Measurements from ENCODE around the gene CDK13.

Gene CDK13

GRCh38 chr7:40008223-40008815, 58.3 kb downstream of the CDK13 start:
- in situ Hi-C loops (cut with MboI; ENCODE audit: low sequenced_read_pairs): no loop called here

GRCh38 chr7:40009301-40009700, 59.2 kb downstream of the CDK13 start:
- in situ Hi-C loops (cut with MboI; ENCODE audit: low sequenced_read_pairs): no loop called here

DNA sequence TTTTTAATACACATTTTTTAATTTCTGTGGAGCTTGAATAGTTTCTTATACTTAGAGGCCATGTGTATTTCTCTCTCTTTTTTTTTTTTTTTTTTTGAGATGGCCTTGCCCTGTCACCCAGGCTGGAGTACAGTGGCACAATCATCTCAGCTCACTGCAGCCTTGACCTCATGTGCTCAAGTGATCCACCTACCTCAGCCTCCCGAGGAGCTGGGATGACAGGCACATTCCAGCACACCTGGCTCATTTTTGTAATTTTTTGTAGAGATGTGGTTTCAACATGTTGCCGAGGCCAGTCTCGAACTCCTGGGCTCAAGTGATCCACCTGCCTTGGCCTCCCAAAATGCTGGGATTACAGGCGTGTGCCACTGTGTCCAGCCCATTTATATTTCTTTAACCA, 64.3 kb downstream of the CDK13 start:
- in situ Hi-C loops (cut with MboI; ENCODE audit: low sequenced_read_pairs): no loop called here

GRCh38 chr7:40015790-40016296, 65.8 kb downstream of the CDK13 start:
- in situ Hi-C loops (cut with MboI; ENCODE audit: low sequenced_read_pairs): no loop called here

DNA sequence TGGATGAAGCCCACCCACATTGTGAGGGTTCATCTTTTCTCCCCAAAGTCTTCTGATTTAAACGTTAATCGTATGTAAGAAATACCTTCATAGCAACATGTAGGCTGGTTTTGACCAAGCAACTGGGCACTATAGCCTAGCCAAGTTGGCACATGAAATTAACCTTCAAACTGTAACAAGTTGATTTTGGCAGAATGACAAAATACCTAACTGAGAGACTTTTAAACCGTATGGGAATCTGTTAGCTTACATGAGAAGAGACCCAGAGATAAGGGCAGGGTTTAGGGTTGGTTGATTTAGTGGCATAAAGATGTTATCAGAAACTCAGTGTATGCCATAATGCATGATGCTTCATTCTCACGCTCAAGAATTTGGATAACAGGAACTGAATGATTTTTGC, 69.5 kb downstream of the CDK13 start:
- in situ Hi-C loops (cut with MboI; ENCODE audit: low sequenced_read_pairs): no loop called here

GRCh38 chr7:40024048-40024447, 74.0 kb downstream of the CDK13 start:
- in situ Hi-C loops (cut with MboI; ENCODE audit: low sequenced_read_pairs): no loop called here

- in situ Hi-C loops (cut with MboI; ENCODE audit: low sequenced_read_pairs): no loop called here
These were observed 74.8 kb downstream of the CDK13 start for GRCh38 chr7:40024841-40025240.

GRCh38 chr7:40027545-40027944, 77.5 kb downstream of the CDK13 start:
- in situ Hi-C loops (cut with MboI; ENCODE audit: low sequenced_read_pairs): no loop called here

DNA sequence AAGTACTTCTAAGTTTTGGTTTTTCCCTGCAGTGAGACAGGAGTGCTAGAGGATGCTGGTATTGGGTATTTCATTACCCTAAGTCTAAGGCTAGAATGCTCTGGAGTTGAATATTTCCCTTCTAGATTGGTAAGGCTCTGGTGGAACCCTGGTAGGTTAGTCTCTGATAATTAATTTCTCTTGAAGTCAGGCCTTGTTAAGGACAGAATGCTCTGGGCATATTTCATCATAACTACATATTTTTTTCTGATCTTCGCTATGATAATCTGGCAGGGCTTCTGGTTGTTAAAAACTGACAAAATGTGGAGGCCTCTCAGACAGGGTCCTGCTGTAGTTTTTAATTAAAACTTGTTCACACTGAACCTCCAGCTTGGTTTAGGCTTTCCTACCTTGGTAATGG, 83.8 kb downstream of the CDK13 start:
- in situ Hi-C loops (cut with MboI; ENCODE audit: low sequenced_read_pairs): no loop called here

GRCh38 chr7:40041456-40041855, 91.4 kb downstream of the CDK13 start:
- in situ Hi-C loops (cut with MboI; ENCODE audit: low sequenced_read_pairs): no loop called here

DNA sequence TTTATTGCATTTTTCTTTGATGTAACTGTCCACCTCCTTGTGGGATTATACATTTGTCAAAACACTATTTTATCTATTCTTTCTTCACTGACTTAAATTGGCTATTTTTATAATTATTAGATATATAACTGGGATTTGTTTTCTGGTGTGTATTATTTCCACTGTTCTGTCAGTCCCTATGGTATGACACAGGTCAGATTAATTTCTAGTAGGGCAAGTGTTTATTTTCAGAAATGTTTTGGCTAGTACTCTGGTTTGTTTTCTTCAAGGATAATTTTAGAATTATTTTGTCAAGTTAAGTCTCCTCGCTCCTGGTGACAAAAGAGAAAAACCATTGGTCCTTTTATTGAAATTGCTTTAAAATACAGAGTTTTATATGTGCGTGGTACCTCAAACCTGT, 93.1 kb downstream of the CDK13 start:
- in situ Hi-C loops (cut with MboI; ENCODE audit: low sequenced_read_pairs): no loop called here

- in situ Hi-C loops (cut with MboI; ENCODE audit: low sequenced_read_pairs): no loop called here
These were observed 97.6 kb downstream of the CDK13 start for GRCh38 chr7:40047661-40048060.

DNA sequence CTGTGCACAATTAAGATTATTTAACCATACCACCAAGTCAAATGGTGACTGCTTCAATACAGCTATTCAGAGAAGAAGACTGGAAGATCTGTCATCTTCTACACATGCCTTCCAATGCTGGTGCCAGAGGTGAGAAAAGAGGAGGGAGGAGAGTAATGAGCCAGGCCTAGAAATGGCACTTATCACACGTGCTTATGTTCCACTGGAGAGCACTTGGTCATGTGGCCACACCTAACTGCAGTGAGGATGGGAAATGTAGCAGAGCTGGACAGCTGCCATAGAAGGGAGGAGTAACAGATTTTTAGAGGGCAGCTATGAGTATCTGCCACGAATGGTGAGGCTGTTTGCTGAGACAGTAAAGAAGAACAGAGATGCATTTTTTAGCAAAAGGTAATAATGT, 107.2 kb downstream of the CDK13 start:
- in situ Hi-C loops (cut with MboI; ENCODE audit: low sequenced_read_pairs): no loop called here

GRCh38 chr7:40058026-40058425, 108.0 kb downstream of the CDK13 start:
- in situ Hi-C loops (cut with MboI; ENCODE audit: low sequenced_read_pairs): no loop called here

GRCh38 chr7:40058636-40059035, 108.6 kb downstream of the CDK13 start:
- in situ Hi-C loops (cut with MboI; ENCODE audit: low sequenced_read_pairs): no loop called here

GRCh38 chr7:40059057-40059456, 109.0 kb downstream of the CDK13 start:
- in situ Hi-C loops (cut with MboI; ENCODE audit: low sequenced_read_pairs): no loop called here

DNA sequence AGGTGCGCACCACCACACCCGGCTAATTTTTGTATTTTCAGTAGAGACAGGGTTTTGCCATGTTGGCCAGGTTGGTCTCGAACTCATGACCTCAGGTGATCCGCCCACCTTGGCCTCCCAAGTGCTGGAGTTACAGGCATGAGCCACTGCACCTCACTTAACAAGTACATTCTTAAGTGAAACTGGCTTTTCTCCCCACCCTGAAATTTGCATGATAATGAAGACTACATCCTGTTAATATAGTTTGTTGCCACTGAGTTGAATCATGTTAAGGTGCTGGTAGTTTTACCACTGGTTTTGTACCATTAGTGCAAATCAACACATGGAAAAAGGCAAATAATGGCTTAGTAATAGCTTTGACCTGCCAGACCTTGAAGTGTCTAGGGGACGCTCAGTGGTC, 122.2 kb downstream of the CDK13 start:
- in situ Hi-C loops (cut with MboI; ENCODE audit: low sequenced_read_pairs): no loop called here

DNA sequence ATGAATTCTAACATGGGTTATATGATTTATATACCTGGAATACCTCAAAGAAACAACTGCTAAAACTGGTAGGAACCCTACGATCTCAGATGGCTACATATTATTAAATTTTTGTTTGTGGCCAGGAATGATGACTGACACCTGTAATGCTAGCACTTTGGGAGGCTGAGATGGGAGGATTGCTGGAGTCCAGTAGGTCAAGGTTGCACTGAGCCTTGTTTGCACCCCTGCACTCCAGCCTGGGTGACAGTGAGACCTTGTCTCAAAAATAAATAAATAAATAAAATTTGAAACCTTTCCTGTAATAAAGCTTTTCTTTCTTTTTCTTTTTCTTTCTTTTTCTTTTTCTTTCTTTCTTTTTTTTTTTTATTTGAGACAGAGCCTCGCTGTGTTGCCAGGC, 123.2 kb downstream of the CDK13 start:
- in situ Hi-C loops (cut with MboI; ENCODE audit: low sequenced_read_pairs): no loop called here

- in situ Hi-C loops (cut with MboI; ENCODE audit: low sequenced_read_pairs): no loop called here
These were observed 127.8 kb downstream of the CDK13 start for GRCh38 chr7:40077849-40078248.

DNA sequence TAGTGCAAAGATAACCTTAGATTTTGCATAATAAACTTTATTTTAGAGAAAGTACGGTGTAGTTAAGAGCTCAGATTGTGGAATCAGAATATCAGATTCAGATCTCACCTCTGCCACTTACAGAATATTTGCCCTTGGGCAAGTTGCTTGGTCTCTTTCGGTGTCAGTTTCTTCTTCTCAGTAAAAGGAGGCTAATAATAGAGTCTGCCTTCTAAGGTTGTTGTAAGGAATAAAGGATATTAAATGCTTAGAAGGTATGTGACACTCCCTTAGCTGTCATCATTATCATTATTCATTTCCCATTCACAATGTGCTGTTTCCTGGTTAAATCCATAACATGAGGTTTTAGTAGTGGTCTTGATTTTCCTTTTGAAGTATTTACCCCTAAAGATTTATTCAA, 142.1 kb downstream of the CDK13 start:
- in situ Hi-C loops (cut with MboI; ENCODE audit: low sequenced_read_pairs): no loop called here

GRCh38 chr7:40093631-40094350, 143.7 kb downstream of the CDK13 start:
- in situ Hi-C loops (cut with MboI; ENCODE audit: low sequenced_read_pairs): no loop called here

DNA sequence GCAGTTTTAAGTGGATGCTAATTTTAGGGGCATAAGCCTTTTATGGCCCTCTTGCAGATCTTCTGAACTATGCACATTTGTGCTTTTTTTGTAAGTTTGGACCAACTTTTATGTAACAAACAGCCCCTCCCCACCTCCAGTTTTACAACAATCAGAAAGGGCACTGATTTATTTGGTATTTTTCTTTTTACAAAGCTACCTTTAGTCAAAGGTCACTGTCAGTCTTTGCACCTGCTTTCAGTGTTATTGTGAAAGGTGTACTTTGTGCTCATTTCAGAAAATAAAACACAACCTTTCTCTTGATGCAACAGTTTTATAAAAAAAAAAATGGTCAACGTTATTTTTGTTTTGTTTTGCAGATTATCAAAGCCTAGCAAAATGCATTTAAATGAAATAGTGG, 145.2 kb downstream of the CDK13 start:
- in situ Hi-C loops (cut with MboI; ENCODE audit: low sequenced_read_pairs): no loop called here

All from hTERT RPE-1 (cell line).